ENCODE data around the gene PPP2R1A.

- no peak for TF ChIP-seq CTCF (conservative IDR thresholded peaks at IDR 0.05 in 1 of 2, IDR thresholded peaks at IDR 0.05 in 1 of 2; ENCODE audit: extremely low read depth in 1 of 2, insufficient read depth in 1 of 2, low read depth in 1 of 2, low read length in 2 of 2)
- TF ChIP-seq EZH2 (IDR thresholded peaks at IDR 0.05; ENCODE audit: borderline replicate concordance, low read length) = no peak
Observed at GRCh38 chr19:52226652-52227051, 36.8 kb downstream of the PPP2R1A start.

Data from mammary epithelial cell (primary cell).